GM12891 (cell line): ENCODE data around the gene SPOCK1.

Experiments
- DNase-seq: peaks from one replicate; pipeline ENCODE4 v3.0.0; 2011; ENCODE audit warnings: low spot score; ENCODE audit not compliant: insufficient read length
- FAIRE-seq: peaks from 2 replicates; lab custom pipeline; 2011; peaks lifted over from hg19 to GRCh38; lab: Jason Lieb, UNC
- PAX5 ChIP-seq: IDR thresholded peaks from 2 replicates; pipeline ENCODE4 v1.6.1; 2011; ENCODE audit warnings: low read length, moderate library complexity, mild to moderate bottlenecking; ENCODE audit not compliant: insufficient read depth, severe bottlenecking
- POLR2A ChIP-seq: IDR thresholded peaks from 2 replicates; pipeline ENCODE4 v1.6.1; 2011; ENCODE audit warnings: low read depth, low read length, control low read depth
- POLR2AphosphoS5 ChIP-seq: IDR thresholded peaks from 2 replicates; pipeline ENCODE4 v1.6.1; 2011; ENCODE audit warnings: low read depth, low read length, control low read depth
- POU2F2 ChIP-seq: IDR thresholded peaks from 2 replicates; pipeline ENCODE4 v1.6.1; 2011; ENCODE audit warnings: low read depth, mild to moderate bottlenecking, control low read depth, low read length, moderate library complexity
- SPI1 ChIP-seq: IDR thresholded peaks from 2 replicates; pipeline ENCODE4 v1.6.1; 2011; ENCODE audit warnings: low read depth, low read length, control low read depth
- TAF1 ChIP-seq: IDR thresholded peaks from 2 replicates; pipeline ENCODE4 v1.6.1; 2011; ENCODE audit warnings: low read depth, low read length, control low read depth

SPOCK1 gene

DNA sequence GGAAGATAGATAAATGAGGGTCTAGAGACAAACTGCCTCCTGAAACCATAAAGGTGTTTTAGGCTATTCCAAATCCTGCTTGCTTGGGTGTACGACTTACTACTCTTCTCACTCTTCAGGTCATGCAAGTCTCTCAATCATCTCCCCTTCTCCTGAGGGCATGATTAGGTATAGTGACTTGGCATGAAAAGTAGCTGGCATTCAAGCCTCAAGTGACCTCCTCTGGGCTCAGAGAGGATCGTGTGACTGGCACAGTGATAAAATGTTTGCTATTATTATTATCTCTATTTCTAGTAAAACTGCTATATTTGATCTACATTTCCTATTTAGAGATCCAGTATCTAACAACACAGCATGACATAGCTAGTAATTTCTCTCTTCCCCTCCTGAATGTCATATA lies 494.8 kb downstream of the SPOCK1 start:
- no peak for TF ChIP-seq POLR2A
- no peak for TF ChIP-seq POU2F2
- TF ChIP-seq POLR2AphosphoS5: no peak
- TF ChIP-seq TAF1: no peak
- TF ChIP-seq PAX5: no peak
- TF ChIP-seq SPI1: no peak
- DNase-seq (no peak), FAIRE-seq (no peak)

DNA sequence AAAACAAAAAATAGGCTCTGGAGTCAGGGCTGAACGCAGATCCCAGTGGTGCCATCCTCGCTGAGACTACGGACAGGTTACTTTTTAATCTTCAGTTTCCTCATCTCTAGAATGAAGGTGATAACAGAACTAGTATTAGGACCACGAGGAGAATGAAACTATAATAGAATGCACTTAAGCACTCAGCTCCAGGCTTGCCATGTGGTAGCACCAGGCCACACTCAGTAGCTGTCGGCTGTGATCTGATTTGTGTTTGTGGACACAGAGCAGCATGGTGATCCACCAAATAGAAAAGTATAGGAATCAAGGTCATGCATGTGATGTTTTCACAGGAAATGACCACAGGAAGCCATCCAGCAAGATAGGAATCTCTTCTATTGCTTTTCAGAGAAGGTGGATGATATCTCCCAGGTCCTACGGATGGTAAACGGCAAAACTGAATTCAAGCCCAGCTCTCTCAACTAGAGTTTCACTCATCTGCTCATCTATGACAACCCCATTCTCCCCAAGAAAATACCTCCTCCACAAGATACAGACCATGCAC lies 498.0 kb downstream of the SPOCK1 start:
- TF ChIP-seq TAF1: no peak
- TF ChIP-seq SPI1: no peak
- no peak for TF ChIP-seq PAX5
- no peak for TF ChIP-seq POLR2AphosphoS5
- TF ChIP-seq POLR2A: no peak
- no peak for TF ChIP-seq POU2F2
- FAIRE-seq: no peak
- DNase-seq: no peak

- DNase-seq: no peak
- TF ChIP-seq POU2F2 (no peak), SPI1 (no peak), POLR2A (no peak), TAF1 (no peak), PAX5 (no peak), POLR2AphosphoS5 (no peak)
- no peak for FAIRE-seq
Observed at GRCh38 chr5:136999787-137000186, 499.3 kb downstream of the SPOCK1 start.

- FAIRE-seq: no peak
- TF ChIP-seq POLR2AphosphoS5: no peak
- TF ChIP-seq PAX5: no peak
- TF ChIP-seq POU2F2: no peak
- no peak for TF ChIP-seq POLR2A
- TF ChIP-seq TAF1: no peak
- no peak for TF ChIP-seq SPI1
Observed at GRCh38 chr5:136998854-136999357, 500.2 kb downstream of the SPOCK1 start.

GRCh38 chr5:136994154-136994553 lies 505.0 kb downstream of the SPOCK1 start:
- FAIRE-seq (no peak), DNase-seq (no peak)
- TF ChIP-seq PAX5: no peak
- no peak for TF ChIP-seq POLR2AphosphoS5
- no peak for TF ChIP-seq SPI1
- no peak for TF ChIP-seq TAF1
- no peak for TF ChIP-seq POLR2A
- no peak for TF ChIP-seq POU2F2

More at GRCh38 chr5:136998854-136999357, 500.2 kb downstream of the SPOCK1 start:
- DNase-seq: no peak

DNA sequence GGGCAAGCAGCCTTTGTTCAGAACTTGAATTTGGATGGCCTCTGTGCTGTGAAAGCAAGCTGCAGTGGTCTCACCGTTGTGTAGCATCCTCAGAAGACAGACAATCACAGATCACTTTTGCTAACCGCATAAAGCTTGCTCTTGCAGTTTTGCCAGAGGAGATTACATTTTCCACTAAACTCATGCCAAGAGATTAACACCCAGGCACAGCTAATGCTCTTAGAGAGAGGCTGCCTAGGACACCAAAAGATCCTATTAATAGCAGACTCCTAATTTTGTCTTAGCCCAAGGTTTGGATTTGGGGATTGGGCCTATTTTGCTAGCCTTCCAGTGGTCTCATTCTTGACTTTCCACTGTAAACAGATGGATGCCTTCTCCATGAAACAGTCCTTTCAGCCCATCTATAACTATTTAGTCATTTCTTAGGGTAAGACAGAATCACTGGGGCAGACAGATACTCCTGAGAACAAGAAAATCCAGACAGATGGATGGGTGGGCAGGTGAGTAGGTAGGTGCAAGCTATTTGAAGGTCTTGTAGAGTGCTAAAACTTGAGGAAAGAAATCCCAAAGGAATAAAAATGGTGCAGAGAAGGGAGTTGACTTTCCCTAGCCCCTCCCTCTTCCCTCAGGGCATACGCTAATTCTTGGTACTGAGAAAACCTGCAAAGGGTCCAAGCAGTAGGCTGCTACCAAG lies 506.2 kb downstream of the SPOCK1 start:
- TF ChIP-seq TAF1 (no peak), POLR2AphosphoS5 (no peak), POU2F2 (no peak)
- no peak for DNase-seq
- FAIRE-seq: no peak

DNA sequence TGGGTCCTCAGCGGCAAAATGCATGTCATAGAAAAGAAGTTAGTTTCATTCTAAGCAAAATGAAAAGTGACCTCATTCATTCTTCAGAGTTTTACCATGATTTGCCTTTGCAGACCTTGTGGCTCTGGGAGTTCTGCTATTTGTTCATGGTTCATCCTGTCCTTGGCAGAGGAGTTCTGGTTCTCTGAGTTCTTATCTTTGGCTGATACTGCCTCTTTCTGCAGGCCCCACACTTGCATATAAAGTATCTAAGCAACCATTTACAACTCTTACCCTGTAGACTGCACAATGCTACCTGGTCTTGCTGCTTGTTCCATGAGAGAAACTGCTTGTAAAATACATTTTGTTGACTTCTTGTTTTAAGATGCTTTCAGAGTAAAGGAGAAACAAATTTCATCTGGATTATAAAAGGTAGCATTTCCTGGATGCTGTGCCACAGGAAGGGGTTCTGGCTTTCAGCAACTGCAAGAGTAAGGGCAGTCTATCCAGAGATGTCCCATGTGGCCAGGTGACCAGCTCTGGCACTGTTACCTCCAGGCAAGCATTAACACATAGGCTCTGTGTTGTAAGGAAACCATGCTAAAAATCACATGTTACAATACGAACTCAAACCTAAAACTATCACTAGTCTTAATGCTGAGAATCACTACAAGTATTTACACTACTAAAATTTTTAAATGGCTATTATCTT lies 513.2 kb downstream of the SPOCK1 start:
- no peak for TF ChIP-seq POU2F2
- no peak for TF ChIP-seq SPI1
- TF ChIP-seq TAF1: no peak
- TF ChIP-seq POLR2A: no peak
- DNase-seq: no peak
- no peak for FAIRE-seq

GRCh38 chr5:136984772-136985446 lies 514.2 kb downstream of the SPOCK1 start:
- no peak for DNase-seq
- no peak for FAIRE-seq
- TF ChIP-seq SPI1 (no peak), POLR2AphosphoS5 (no peak), POLR2A (no peak), TAF1 (no peak), PAX5 (no peak), POU2F2 (no peak)

DNA sequence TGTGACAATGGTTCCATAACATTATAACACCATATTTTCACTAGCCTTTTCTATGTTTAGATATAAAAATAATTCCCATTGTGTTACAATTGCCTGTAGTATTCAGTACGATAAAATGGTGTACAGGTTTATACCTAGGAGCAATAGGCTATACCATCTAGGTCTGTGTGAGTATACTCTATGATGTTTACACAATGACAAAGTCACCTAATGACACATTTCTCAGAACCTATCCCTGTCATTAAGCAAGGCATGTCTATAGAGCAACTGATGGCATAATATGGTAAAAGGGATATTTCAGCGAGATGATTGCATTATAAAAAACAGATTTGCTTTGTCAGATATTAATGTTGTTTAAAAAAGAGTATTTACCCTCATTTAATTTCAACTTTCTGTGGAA lies 517.2 kb downstream of the SPOCK1 start:
- TF ChIP-seq SPI1 (no peak), TAF1 (no peak), PAX5 (no peak), POLR2AphosphoS5 (no peak), POU2F2 (no peak), POLR2A (no peak)
- FAIRE-seq (no peak), DNase-seq (no peak)
